ENCODE data around the gene FAM199X. TPM values are rescaled to one million over a fixed set of nuclear protein-coding genes. Genes with fewer than 3 reads are reported as not detected.
A peak's percentile ranks its signal among the peaks of the same experiment; 100 is the strongest.
"Not testable (repeated sequence)": the region's sequence is repeated elsewhere in the genome, so short reads cannot be mapped to it uniquely, and the experiment has no call there.

Gene FAM199X
- polyA plus RNA-seq, 4 donors, result 33.9 to 48.4 (median 38.0) TPM

DNA sequence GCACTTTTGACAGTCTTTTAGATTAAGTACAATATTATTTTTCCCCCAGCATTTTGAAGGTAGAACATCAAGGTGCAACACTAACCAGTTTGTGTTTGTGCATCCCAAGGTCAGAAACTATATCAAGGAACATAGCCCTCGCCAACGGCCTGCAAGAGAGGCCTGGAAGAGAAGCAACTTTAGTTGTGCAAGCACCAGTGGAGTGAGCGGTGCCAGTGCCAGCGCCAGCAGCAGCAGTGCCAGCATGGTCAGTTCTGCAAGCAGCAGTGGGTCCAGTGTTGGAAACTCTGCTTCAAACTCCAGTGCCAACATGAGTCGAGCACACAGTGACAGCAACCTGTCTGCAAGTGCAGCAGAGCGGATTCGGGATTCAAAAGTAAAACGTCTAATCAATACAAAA is 21.7 kb downstream of the FAM199X start:
- no peak for DNase-seq (ENCODE audit: low read depth in 4 of 4, low spot score in 2 of 4)

DNA sequence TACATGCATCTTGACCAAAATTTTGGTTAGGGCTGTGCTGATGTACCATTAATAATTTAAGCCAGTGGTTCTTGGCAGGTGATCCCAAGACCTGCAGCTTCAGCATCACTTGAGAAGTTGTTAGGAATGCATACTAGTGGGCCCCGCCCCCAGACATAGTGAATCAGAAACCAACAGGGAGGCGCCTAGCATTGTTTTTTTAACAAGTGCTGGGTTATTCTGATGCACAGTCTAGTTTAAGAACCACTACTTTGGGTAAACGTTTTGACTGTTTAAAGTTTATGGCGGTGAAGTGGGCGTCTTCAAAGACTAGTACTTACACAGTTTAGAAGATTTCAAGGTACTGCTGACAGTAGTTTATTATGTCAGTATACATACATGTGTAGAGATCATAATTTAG is 23.6 kb downstream of the FAM199X start:
- DNase-seq (ENCODE audit: low read depth in 4 of 4, low spot score in 2 of 4), result no peak

GRCh38 chrX:104193485-104193884 is 27.2 kb downstream of the FAM199X start:
- DNase-seq (ENCODE audit: low read depth in 4 of 4, low spot score in 2 of 4), result no peak

- no peak for DNase-seq (ENCODE audit: low read depth in 4 of 4, low spot score in 2 of 4)
Measured at GRCh38 chrX:104195013-104195412, 28.8 kb downstream of the FAM199X start.

- peak in 2 of 4 donors; percentile 3 to 27 for DNase-seq (ENCODE audit: low read depth in 4 of 4, low spot score in 2 of 4)
Measured at GRCh38 chrX:104195489-104196084, 29.3 kb downstream of the FAM199X start.

DNA sequence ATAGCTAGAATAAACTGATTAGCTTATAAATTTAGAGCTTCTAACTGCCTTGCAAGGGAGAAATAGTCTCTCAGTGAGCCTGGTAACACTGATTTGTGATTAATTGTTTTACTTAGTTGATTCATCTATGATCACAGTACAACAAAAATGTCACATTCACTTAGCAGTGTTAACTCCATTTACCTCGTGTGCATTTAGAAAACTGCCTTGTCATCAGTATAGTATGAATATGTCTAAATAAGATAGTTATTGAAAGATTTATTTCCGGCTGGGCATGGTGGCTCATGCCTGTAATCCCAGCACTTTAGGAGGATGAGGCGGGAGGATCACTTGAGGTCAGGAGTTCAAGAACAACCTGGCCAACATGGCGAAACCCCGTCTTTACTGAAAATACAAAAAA is 39.3 kb downstream of the FAM199X start:
- DNase-seq (ENCODE audit: low read depth in 4 of 4, low spot score in 2 of 4), result no peak

DNA sequence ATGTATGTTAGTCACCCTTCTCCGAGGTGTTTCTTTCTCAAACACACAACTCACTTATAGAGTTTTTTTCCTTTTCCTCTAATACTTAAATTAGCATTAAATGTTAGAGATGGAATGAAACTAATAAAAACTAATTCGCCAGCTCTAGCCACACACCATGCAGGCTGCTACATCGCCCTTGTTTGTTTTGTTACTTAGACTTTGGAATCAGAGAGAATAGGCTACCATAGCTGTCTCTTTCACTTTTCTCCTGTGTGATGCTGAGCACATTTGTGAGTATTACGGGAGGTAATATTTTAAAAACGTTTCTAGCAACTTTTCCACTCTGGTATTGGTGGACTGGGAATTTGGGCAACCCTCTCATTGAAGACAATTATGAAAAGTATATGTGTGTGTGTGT is 44.9 kb downstream of the FAM199X start:
- no peak for DNase-seq (ENCODE audit: low read depth in 4 of 4, low spot score in 2 of 4)

GRCh38 chrX:104230060-104230459 is 63.8 kb downstream of the FAM199X start:
- not testable (repeated sequence) for DNase-seq (ENCODE audit: low read depth in 4 of 4, low spot score in 2 of 4)

Other genes starting within 250 kb of the FAM199X start
- 10 to 100 TPM; 20.1 to 27.1 (median 25.4) TPM for gene TMSB15B, start 203.8 kb upstream of the FAM199X start, polyA plus RNA-seq (ENCODE audit: insufficient read length in 4 of 4)
- under 1 TPM in 1 of 4 donors, not detected in 3; 0.11 TPM for gene H2BW1, start 152.7 kb upstream of the FAM199X start, polyA plus RNA-seq (ENCODE audit: insufficient read length in 4 of 4)
- 1 to 10 TPM in 2 of 4 donors, under 1 TPM in 2; 0.58 to 1.9 (median 1.0) TPM for gene H2BW2, start 126.5 kb upstream of the FAM199X start, polyA plus RNA-seq (ENCODE audit: insufficient read length in 4 of 4)
- gene TMSB15C, start 90.2 kb upstream of the FAM199X start, polyA plus RNA-seq (ENCODE audit: insufficient read length in 4 of 4), result 10 to 100 TPM in 2 of 4 donors, 1 to 10 TPM in 2; 7.9 to 17.6 (median 13.0) TPM
- 1 to 10 TPM; 4.1 to 6.4 (median 6.1) TPM for gene ZCCHC18, start 53.9 kb upstream of the FAM199X start, polyA plus RNA-seq (ENCODE audit: insufficient read length in 4 of 4)
- gene SLC25A53, start 9.4 kb upstream of the FAM199X start, polyA plus RNA-seq (ENCODE audit: insufficient read length in 4 of 4), result 10 to 100 TPM in 2 of 4 donors, 1 to 10 TPM in 2; 6.1 to 16.3 (median 11.8) TPM
- not detected for gene ESX1, start 88.5 kb downstream of the FAM199X start, polyA plus RNA-seq (ENCODE audit: insufficient read length in 4 of 4)